Pancreas (tissue), 10 donors: ENCODE measurements around the gene THSD4. TPM values are rescaled to one million over a fixed set of nuclear protein-coding genes. Genes with fewer than 3 reads are reported as not detected.

Source experiments
- ATAC-seq, 4 donors: fragments of 200-7000 bp; cut with Tn5 transposase; one replicate each; pipeline versions ENCODE4 v1.8.0 to v1.9.1; 2020; ENCODE audit warnings: mild to moderate bottlenecking in 4 of 4, moderate library complexity in 4 of 4
- DNase-seq, 6 donors: peaks; one replicate each; pipeline ENCODE4 v3.0.0-alpha.2; 2020
- FAIRE-seq: peaks from 2 replicates; lab custom pipeline; 2012; peaks lifted over from hg19 to GRCh38; lab: Jason Lieb, UNC
- H3K27ac ChIP-seq, 4 donors: fragments of 200-600 bp; sonication (generic); 1 replicate in 3 of 4; 2 replicates in 1 of 4; pipeline versions ENCODE4 v1.5.0 to v1.8.0; 2020
- H3K27me3 ChIP-seq, 4 donors: fragments of 200-600 bp; one replicate each; pipeline ENCODE4 v1.8.0; 2021
- H3K36me3 ChIP-seq, 3 donors: fragments of 200-600 bp; sonication (generic) in 1 of 3; one replicate each; pipeline versions ENCODE4 v1.5.0 to v1.8.0; 2020 to 2021
- H3K4me1 ChIP-seq, 3 donors: fragments of 200-600 bp; one replicate each; pipeline ENCODE4 v1.8.0; 2021
- H3K4me3 ChIP-seq, 4 donors: fragments of 200-600 bp; sonication (generic) in 2 of 4; one replicate each; pipeline versions ENCODE4 v1.5.0 to v1.8.0; 2020 to 2021
- H3K9me3 ChIP-seq, 4 donors: fragments of 200-600 bp; one replicate each; pipeline ENCODE4 v1.8.0; 2021
- WGBS, 2 donors: extraction: QIAGEN DNeasy Blood & Tissue Kit; methylation state at CpG; one replicate each; pipeline ENCODE4 v1.1.7; 2013; 5-methylcytosine and 5-hydroxymethylcytosine counted together
- intact Hi-C, 3 donors: fragments of 100-400 bp; cut with DNase I; formaldehyde crosslinking; loops; one replicate each; pipeline versions ENCODE4 v1.11.1 to v1.14.2; 2022
- polyA plus RNA-seq, 2 donors: library from polyadenylated mRNA; stranded (reverse); fragments of 200-250 nt; gene quantifications; one replicate each; pipeline ENCODE4 v1.2.3, GENCODE V29; 2013
- total RNA-seq, 6 donors: library from RNA; stranded (reverse); fragmentation: NEBNext Ultra II Directional in 4 of 6; extraction: Animal tissue kit (Norgen Biotek cat#: 25700) in 4 of 6; gene quantifications; one replicate each; pipeline versions ENCODE4 v1.2.1 to v1.2.4, GENCODE V29; 2021 to 2023
- TF ChIP-seq, protein P1 (sequence below), 4 donors: fragments of 200-600 bp; sonication (generic) in 3 of 4; IDR thresholded peaks; one replicate each; pipeline versions ENCODE4 v1.5.0 to v1.8.0; 2021; ENCODE audit warnings: antibody characterized with exemption in 4 of 4
- donor health status: healthy with polysubstance abuse.
- donor health status: DM: no; HTN: no; CAD: no; lungs with moderate emphysema.
- donor health status: DM: no; HTN: no; CAD: no.
- donor health status: control.
- donor health status: control.
- donor health status: Bipolar disorder and iron deficiency.
- donor health status: DM: yes; HTN: yes; CAD: no.
- donor health status: DM: no; HTN: no; CAD: no.
- donor health status: DM: no; HTN: no; CAD: no.
- donor health status: DM: yes; HTN: yes; CAD: no.

THSD4 gene
- total and polyA plus RNA-seq, 8 donors, result 6.0 to 17.8 (median 13.3) TPM

DNA sequence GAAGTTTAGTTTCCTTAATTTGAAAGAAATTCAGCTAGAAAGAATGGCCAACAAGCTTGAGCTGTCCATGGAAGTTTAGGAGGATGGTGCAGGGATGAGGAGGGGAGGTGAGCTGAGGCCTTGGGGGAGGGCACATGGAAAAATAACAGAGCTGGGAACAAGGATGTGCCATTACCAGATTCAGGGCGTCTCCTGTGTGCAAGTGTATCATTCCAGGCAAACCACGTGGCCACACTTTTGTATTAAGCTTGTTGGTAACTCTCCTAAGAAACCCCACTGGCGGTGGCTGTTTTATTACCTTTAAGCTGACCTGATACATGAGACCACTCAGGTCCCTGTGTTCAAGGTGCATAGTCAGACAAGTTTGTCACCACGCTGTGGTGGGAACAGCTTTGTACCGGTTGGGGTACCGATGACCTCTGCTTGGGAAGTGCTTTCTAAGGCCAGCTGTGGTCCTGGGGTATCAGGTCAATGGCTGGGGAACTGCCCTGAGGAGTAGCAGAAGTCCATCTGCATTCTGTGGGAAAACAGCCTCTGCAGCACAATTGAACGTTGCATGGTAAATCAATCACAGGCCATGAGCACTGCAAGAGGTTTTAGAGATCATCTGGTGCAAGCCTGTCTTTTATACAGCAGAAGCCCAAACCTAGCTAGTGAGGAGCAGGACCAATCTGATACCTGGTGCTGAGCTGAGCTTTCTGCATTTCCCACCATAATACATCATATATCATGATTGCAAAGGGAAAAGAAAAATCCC lies 235.5 kb downstream of the THSD4 start:
- Histone ChIP-seq H3K27ac (no peak overlapping the region), H3K4me3 (no peak overlapping the region), H3K4me1 (no peaks in the 10 kb centered on the region), H3K9me3 (no peaks in the 10 kb centered on the region), H3K27me3 (no peaks in the 10 kb centered on the region), H3K36me3 (no peaks in the 10 kb centered on the region)
- intact Hi-C loops, result no loop called here
- no peak for FAIRE-seq
- ATAC-seq, result no peak
- 65 to 69% methylated on average over 7 of the region's 7 CpGs for WGBS, 2 donors
- TF ChIP-seq, protein P1, sequence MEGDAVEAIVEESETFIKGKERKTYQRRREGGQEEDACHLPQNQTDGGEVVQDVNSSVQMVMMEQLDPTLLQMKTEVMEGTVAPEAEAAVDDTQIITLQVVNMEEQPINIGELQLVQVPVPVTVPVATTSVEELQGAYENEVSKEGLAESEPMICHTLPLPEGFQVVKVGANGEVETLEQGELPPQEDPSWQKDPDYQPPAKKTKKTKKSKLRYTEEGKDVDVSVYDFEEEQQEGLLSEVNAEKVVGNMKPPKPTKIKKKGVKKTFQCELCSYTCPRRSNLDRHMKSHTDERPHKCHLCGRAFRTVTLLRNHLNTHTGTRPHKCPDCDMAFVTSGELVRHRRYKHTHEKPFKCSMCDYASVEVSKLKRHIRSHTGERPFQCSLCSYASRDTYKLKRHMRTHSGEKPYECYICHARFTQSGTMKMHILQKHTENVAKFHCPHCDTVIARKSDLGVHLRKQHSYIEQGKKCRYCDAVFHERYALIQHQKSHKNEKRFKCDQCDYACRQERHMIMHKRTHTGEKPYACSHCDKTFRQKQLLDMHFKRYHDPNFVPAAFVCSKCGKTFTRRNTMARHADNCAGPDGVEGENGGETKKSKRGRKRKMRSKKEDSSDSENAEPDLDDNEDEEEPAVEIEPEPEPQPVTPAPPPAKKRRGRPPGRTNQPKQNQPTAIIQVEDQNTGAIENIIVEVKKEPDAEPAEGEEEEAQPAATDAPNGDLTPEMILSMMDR (IDR thresholded peaks at IDR 0.05), result no peak
- no peak for DNase-seq

DNA sequence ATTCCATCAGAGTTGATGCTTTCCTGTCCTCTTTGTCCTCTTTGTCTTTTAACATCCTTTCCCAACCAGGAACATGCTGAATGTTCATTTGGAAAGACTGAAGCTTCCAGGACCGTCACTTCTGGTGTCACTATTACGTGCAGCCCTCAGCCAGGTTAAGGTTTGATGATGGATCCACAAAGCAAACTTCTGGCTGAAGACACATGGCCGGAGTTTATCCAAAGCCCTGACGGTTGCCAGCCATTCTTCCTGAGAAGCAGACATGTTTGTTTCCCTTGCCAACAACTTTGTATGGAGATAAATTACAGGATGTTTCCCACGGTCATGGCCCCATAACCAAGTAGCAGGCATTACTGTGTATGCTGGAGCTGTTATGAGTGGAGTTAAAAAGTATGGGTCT lies 236.9 kb downstream of the THSD4 start:
- TF ChIP-seq, protein P1 (IDR thresholded peaks at IDR 0.05), result no peak
- FAIRE-seq, result no peak
- intact Hi-C loops, result no loop called here
- no peak for DNase-seq
- Histone ChIP-seq H3K9me3 (no peaks in the 10 kb centered on the region), H3K4me1 (no peaks in the 10 kb centered on the region), H3K36me3 (no peaks in the 10 kb centered on the region), H3K4me3 (no peak overlapping the region), H3K27me3 (no peaks in the 10 kb centered on the region), H3K27ac (no peak overlapping the region)
- WGBS, 2 donors, result 53 to 65% methylated on average over 5 of the region's 5 CpGs
- no peak for ATAC-seq

DNA sequence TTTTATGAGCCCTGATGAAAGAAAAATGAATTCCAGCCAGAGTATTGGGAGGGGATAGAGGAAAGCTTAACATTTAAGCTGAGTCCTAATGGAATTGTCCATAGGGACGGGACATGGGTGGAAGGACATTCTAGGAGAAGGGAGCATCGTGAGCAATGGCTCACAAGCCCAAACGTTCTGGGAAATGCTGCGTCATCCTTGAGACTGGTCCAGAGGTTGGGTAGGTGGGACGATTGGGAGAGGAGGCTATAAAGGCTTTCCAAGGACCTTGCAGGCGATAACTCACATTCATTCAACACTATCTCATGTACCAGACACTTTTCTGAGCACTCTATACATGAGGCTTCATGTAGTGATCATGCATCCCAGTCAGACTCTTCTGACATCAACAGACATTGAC lies 237.5 kb downstream of the THSD4 start:
- H3K36me3 ChIP-seq, result no peaks in the 10 kb centered on the region
- no peak for FAIRE-seq
- no peak overlapping the region for H3K27ac ChIP-seq
- no peaks in the 10 kb centered on the region for H3K9me3 ChIP-seq
- no peak for ATAC-seq
- H3K4me3 ChIP-seq, result no peak overlapping the region
- WGBS, 2 donors, result 46 to 60% methylated on average over 6 of the region's 6 CpGs
- intact Hi-C loops, result no loop called here
- H3K27me3 ChIP-seq, result no peaks in the 10 kb centered on the region
- TF ChIP-seq, protein P1 (IDR thresholded peaks at IDR 0.05), result no peak
- no peaks in the 10 kb centered on the region for H3K4me1 ChIP-seq
- no peak for DNase-seq

DNA sequence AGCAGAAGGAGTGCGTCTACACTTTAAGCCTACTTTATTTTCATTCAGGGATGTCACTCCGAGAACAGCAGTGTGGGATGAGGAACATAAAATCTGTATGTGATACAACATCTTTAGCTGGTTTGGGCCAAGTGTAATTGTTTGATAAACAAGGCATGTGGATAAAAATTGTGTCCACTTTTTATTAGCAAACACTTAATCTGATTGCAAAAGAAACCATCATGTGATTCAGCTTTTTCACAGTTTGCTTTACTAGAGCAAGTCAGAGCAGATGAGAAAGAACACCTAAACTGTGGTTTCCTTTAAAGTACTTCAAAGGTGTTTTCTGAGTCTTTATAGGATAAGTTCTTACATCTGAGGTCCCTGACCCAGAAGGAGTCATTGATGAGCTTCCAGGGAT lies 237.9 kb downstream of the THSD4 start:
- no peak for ATAC-seq
- H3K9me3 ChIP-seq, result no peaks in the 10 kb centered on the region
- FAIRE-seq, result no peak
- no peaks in the 10 kb centered on the region for H3K4me1 ChIP-seq
- intact Hi-C loops, result no loop called here
- H3K4me3 ChIP-seq, result no peak overlapping the region
- H3K27me3 ChIP-seq, result no peaks in the 10 kb centered on the region
- WGBS, 2 donors, result 66 to 86% methylated on average over 2 of the region's 2 CpGs
- TF ChIP-seq, protein P1 (IDR thresholded peaks at IDR 0.05), result no peak
- no peak overlapping the region for H3K27ac ChIP-seq
- H3K36me3 ChIP-seq, result no peaks in the 10 kb centered on the region
- no peak for DNase-seq

DNA sequence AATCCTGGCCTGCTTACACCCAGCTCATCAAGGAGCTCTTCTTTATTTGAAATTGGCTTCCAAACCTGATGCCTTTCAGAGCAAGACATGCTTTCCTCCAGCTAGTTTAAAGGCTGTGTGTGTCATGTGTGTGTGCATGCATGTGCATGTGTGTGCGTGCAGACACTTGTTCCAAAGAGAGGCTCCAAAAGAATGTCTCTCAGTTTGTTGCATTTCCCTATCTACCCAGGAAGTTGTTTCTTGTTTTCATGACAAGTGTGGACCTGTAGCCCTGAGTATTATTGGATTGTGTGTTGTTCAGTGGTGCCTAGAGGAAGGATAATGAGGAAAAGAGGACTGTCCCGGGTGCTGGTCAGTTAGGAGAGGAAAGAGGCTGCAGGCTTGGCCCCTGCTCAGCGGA lies 240.0 kb downstream of the THSD4 start:
- TF ChIP-seq, protein P1 (IDR thresholded peaks at IDR 0.05), result no peak
- Histone ChIP-seq H3K27ac (no peak overlapping the region), H3K4me1 (no peaks in the 10 kb centered on the region), H3K27me3 (no peaks in the 10 kb centered on the region), H3K36me3 (no peaks in the 10 kb centered on the region), H3K9me3 (no peaks in the 10 kb centered on the region), H3K4me3 (no peak overlapping the region)
- ATAC-seq, result no peak
- 79 to 92% methylated on average over 3 of the region's 3 CpGs for WGBS, 2 donors
- FAIRE-seq, result no peak
- intact Hi-C loops, result no loop called here
- no peak for DNase-seq
